ENCODE results near the gene PSMB2.
"Not testable (repeated sequence)": the region's sequence is repeated elsewhere in the genome, so short reads cannot be mapped to it uniquely, and the experiment has no call there.

The PSMB2 gene

GRCh38 chr1:35588197-35588910 lies 53.0 kb downstream of the PSMB2 start:
- Histone ChIP-seq H3K36me3 (ENCODE audit: insufficient read depth, insufficient read length, low read length) (peaks cover 10% of the 10 kb centered on the region), H3K4me3 (ENCODE audit: insufficient read length, low read depth) (no peak overlapping the region), H3K4me1 (ENCODE audit: insufficient read depth, insufficient read length) (no peaks in the 10 kb centered on the region), H3K9ac (ENCODE audit: insufficient read length, low read depth) (no peak overlapping the region), H3K9me3 (ENCODE audit: insufficient read depth, low read length) (no peaks in the 10 kb centered on the region), H3K27me3 (ENCODE audit: insufficient read depth, insufficient read length) (no peaks in the 10 kb centered on the region)
- TF ChIP-seq YY1 (IDR thresholded peaks at IDR 0.05; ENCODE audit: insufficient read depth, insufficient read length) (no peak), ZNF274 (IDR thresholded peaks at IDR 0.05; ENCODE audit: low read depth, low read length) (no peak), SUZ12 (IDR thresholded peaks at IDR 0.05; ENCODE audit: extremely low read depth, insufficient read depth, insufficient read length) (no peak)
- no peak for DNase-seq (ENCODE audit: low read depth, low spot score)

- H3K9ac ChIP-seq (ENCODE audit: insufficient read length, low read depth): no peak overlapping the region
- TF ChIP-seq SUZ12 (IDR thresholded peaks at IDR 0.05; ENCODE audit: extremely low read depth, insufficient read depth, insufficient read length) (no peak), YY1 (IDR thresholded peaks at IDR 0.05; ENCODE audit: insufficient read depth, insufficient read length) (no peak), ZNF274 (IDR thresholded peaks at IDR 0.05; ENCODE audit: low read depth, low read length) (no peak)
- no peaks in the 10 kb centered on the region for H3K4me1 ChIP-seq (ENCODE audit: insufficient read depth, insufficient read length)
- H3K36me3 ChIP-seq (ENCODE audit: insufficient read depth, insufficient read length, low read length): peaks cover 10% of the 10 kb centered on the region
- H3K4me3 ChIP-seq (ENCODE audit: insufficient read length, low read depth): no peak overlapping the region
- H3K27me3 ChIP-seq (ENCODE audit: insufficient read depth, insufficient read length): no peaks in the 10 kb centered on the region
- DNase-seq (ENCODE audit: low read depth, low spot score): no peak
- H3K9me3 ChIP-seq (ENCODE audit: insufficient read depth, low read length): no peaks in the 10 kb centered on the region
These were observed 53.6 kb downstream of the PSMB2 start for GRCh38 chr1:35587736-35588135.

- Histone ChIP-seq H3K27me3 (ENCODE audit: insufficient read depth, insufficient read length) (no peaks in the 10 kb centered on the region), H3K9me3 (ENCODE audit: insufficient read depth, low read length) (no peaks in the 10 kb centered on the region), H3K9ac (ENCODE audit: insufficient read length, low read depth) (no peak overlapping the region), H3K4me1 (ENCODE audit: insufficient read depth, insufficient read length) (no peaks in the 10 kb centered on the region), H3K4me3 (ENCODE audit: insufficient read length, low read depth) (no peak overlapping the region), H3K36me3 (ENCODE audit: insufficient read depth, insufficient read length, low read length) (peaks cover 10% of the 10 kb centered on the region)
- no peak for DNase-seq (ENCODE audit: low read depth, low spot score)
- TF ChIP-seq SUZ12 (IDR thresholded peaks at IDR 0.05; ENCODE audit: extremely low read depth, insufficient read depth, insufficient read length): no peak
- no peak for TF ChIP-seq YY1 (IDR thresholded peaks at IDR 0.05; ENCODE audit: insufficient read depth, insufficient read length)
- no peak for TF ChIP-seq ZNF274 (IDR thresholded peaks at IDR 0.05; ENCODE audit: low read depth, low read length)
These were observed 54.5 kb downstream of the PSMB2 start for GRCh38 chr1:35586808-35587207.

DNA sequence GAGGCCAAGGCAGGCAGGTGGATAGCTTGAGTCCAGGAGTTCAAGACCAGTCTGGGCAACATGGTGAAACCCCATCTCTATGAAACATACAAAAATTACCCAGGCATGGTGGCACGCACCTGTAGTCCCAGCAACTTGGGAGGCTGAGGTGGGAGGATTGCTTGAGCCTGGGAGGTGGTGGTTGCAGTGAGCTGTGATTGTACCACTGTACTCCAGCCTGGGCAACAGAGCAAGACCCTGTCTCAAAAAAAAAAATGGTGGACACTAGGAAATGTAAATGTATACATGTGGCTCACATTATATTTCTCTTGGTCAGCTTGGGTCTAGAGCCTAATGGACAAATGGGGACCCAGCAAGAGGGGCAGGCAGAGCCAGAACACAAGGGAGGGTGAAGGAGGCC lies 55.5 kb downstream of the PSMB2 start:
- H3K9ac ChIP-seq (ENCODE audit: insufficient read length, low read depth); H3K9me3 ChIP-seq (ENCODE audit: insufficient read depth, low read length); H3K4me1 ChIP-seq (ENCODE audit: insufficient read depth, insufficient read length); H3K36me3 ChIP-seq (ENCODE audit: insufficient read depth, insufficient read length, low read length); H3K4me3 ChIP-seq (ENCODE audit: insufficient read length, low read depth); DNase-seq (ENCODE audit: low read depth, low spot score); H3K27me3 ChIP-seq (ENCODE audit: insufficient read depth, insufficient read length): not testable (repeated sequence)

- no peaks in the 10 kb centered on the region for H3K27me3 ChIP-seq (ENCODE audit: insufficient read depth, insufficient read length)
- H3K9me3 ChIP-seq (ENCODE audit: insufficient read depth, low read length): no peaks in the 10 kb centered on the region
- no peaks in the 10 kb centered on the region for H3K36me3 ChIP-seq (ENCODE audit: insufficient read depth, insufficient read length, low read length)
- no peak overlapping the region for H3K4me3 ChIP-seq (ENCODE audit: insufficient read length, low read depth)
- no peak overlapping the region for H3K9ac ChIP-seq (ENCODE audit: insufficient read length, low read depth)
- TF ChIP-seq YY1 (IDR thresholded peaks at IDR 0.05; ENCODE audit: insufficient read depth, insufficient read length) (no peak), ZNF274 (IDR thresholded peaks at IDR 0.05; ENCODE audit: low read depth, low read length) (no peak), SUZ12 (IDR thresholded peaks at IDR 0.05; ENCODE audit: extremely low read depth, insufficient read depth, insufficient read length) (no peak)
- no peak for DNase-seq (ENCODE audit: low read depth, low spot score)
- H3K4me1 ChIP-seq (ENCODE audit: insufficient read depth, insufficient read length): no peaks in the 10 kb centered on the region
These were observed 56.0 kb downstream of the PSMB2 start for GRCh38 chr1:35585281-35585680.

DNA sequence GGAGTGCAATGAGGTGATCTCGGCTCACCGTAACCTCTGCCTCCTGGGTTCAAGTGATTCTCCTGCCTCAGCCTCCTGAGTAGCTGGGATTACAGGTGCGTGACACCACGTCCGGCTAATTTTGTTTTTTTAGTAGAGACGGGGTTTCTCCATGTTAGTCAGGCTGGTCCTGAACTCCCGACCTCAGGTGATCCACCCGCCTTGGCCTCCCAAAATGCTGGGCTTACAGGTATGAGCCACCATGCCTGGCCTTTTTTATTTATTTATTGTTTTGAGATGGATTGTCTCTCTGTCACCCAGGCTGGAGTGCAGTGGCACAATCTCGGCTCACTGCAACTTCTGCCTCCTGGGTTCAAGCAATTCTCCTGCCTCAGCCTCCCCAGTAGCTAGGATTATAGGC lies 59.7 kb downstream of the PSMB2 start:
- H3K9me3 ChIP-seq (ENCODE audit: insufficient read depth, low read length); H3K9ac ChIP-seq (ENCODE audit: insufficient read length, low read depth); H3K4me1 ChIP-seq (ENCODE audit: insufficient read depth, insufficient read length); DNase-seq (ENCODE audit: low read depth, low spot score); H3K36me3 ChIP-seq (ENCODE audit: insufficient read depth, insufficient read length, low read length); H3K4me3 ChIP-seq (ENCODE audit: insufficient read length, low read depth): not testable (repeated sequence)
- peaks cover 11% of the 10 kb centered on the region for H3K27me3 ChIP-seq (ENCODE audit: insufficient read depth, insufficient read length)

DNA sequence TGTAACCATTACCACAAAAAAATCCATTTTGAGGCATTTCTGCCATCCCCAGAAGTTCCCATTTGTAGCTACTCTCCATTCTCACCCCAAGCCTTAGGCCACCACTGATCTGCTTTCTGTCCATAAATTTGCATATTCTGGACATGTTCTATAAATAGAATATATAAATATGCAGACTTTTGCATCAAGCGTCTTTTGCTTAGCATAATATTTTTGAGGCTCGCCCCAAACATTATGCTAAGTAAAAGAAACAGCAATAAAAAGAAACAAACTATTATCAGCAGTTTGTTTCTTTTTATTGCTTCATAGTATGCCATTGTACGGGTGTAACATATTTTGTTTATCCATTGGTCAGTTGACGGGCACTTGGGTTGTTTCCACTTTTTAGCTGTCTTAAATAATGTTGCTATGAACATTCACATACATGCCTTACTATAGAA lies 60.4 kb downstream of the PSMB2 start:
- DNase-seq (ENCODE audit: low read depth, low spot score): no peak
- TF ChIP-seq SUZ12 (IDR thresholded peaks at IDR 0.05; ENCODE audit: extremely low read depth, insufficient read depth, insufficient read length): no peak
- no peak for TF ChIP-seq YY1 (IDR thresholded peaks at IDR 0.05; ENCODE audit: insufficient read depth, insufficient read length)
- no peak for TF ChIP-seq ZNF274 (IDR thresholded peaks at IDR 0.05; ENCODE audit: low read depth, low read length)
- Histone ChIP-seq H3K27me3 (ENCODE audit: insufficient read depth, insufficient read length) (peaks cover 18% of the 10 kb centered on the region), H3K9ac (ENCODE audit: insufficient read length, low read depth) (no peak overlapping the region), H3K36me3 (ENCODE audit: insufficient read depth, insufficient read length, low read length) (no peaks in the 10 kb centered on the region), H3K4me1 (ENCODE audit: insufficient read depth, insufficient read length) (peaks cover 7% of the 10 kb centered on the region), H3K4me3 (ENCODE audit: insufficient read length, low read depth) (no peak overlapping the region), H3K9me3 (ENCODE audit: insufficient read depth, low read length) (no peaks in the 10 kb centered on the region)

All from NT2/D1 (cell line).